ENCODE measurements around the gene CHCHD3. TPM values are rescaled to one million over a fixed set of nuclear protein-coding genes. Genes with fewer than 3 reads are reported as not detected.

Gene CHCHD3
- total RNA-seq, 4 donors from 2014 or later = 66.0 to 79.1 (median 70.0) TPM

GRCh38 chr7:132764762-132765161, 317.1 kb downstream of the CHCHD3 start:
- intact Hi-C loops (cut with DNase I) = no loop called here
- WGBS, 2 donors = 88 to 92% methylated on average over 5 of the region's 5 CpGs
- H3K9me3 ChIP-seq = no peaks in the 10 kb centered on the region
- TF ChIP-seq POLR2A (IDR thresholded peaks at IDR 0.05) (no peak), CTCF (IDR thresholded peaks at IDR 0.05) (no peak)
- no peak for DNase-seq
- no peak overlapping the region for H3K4me3 ChIP-seq (replicated peaks in 1 of 3)
- H3K27me3 ChIP-seq = no peaks in the 10 kb centered on the region
- H3K4me1 ChIP-seq = no peaks in the 10 kb centered on the region
- no peaks in the 10 kb centered on the region for H3K36me3 ChIP-seq
- no peak overlapping the region for H3K27ac ChIP-seq

GRCh38 chr7:132760866-132761265, 321.0 kb downstream of the CHCHD3 start:
- H3K27me3 ChIP-seq = no peaks in the 10 kb centered on the region
- no peak for TF ChIP-seq POLR2A (IDR thresholded peaks at IDR 0.05)
- H3K4me3 ChIP-seq (replicated peaks in 1 of 3) = no peak overlapping the region
- no peak overlapping the region for H3K27ac ChIP-seq
- H3K36me3 ChIP-seq = no peaks in the 10 kb centered on the region
- DNase-seq = no peak
- peaks cover 5% of the 10 kb centered on the region in 2 donors for H3K4me1 ChIP-seq
- intact Hi-C loops (cut with DNase I) = no loop called here
- no peaks in the 10 kb centered on the region for H3K9me3 ChIP-seq
- WGBS, 2 donors = 63 to 64% methylated on average over 7 of the region's 7 CpGs

GRCh38 chr7:132760244-132760623, 321.7 kb downstream of the CHCHD3 start:
- H3K27me3 ChIP-seq = no peaks in the 10 kb centered on the region
- TF ChIP-seq CTCF (IDR thresholded peaks at IDR 0.05) (no peak), POLR2A (IDR thresholded peaks at IDR 0.05) (no peak)
- no peaks in the 10 kb centered on the region for H3K9me3 ChIP-seq
- H3K36me3 ChIP-seq = no peaks in the 10 kb centered on the region
- H3K4me1 ChIP-seq = peaks cover 5% of the 10 kb centered on the region in 2 donors
- H3K4me3 ChIP-seq (replicated peaks in 1 of 3) = no peak overlapping the region
- WGBS, 2 donors = 93% methylated on average over 2 of the region's 2 CpGs
- H3K27ac ChIP-seq = no peak overlapping the region
- no peak for DNase-seq
- intact Hi-C loops (cut with DNase I) = no loop called here

GRCh38 chr7:132759482-132760243, 322.2 kb downstream of the CHCHD3 start:
- DNase-seq = no peak

GRCh38 chr7:132758986-132759385, 322.9 kb downstream of the CHCHD3 start:
- WGBS, 2 donors = 85 to 87% methylated on average over 5 of the region's 5 CpGs
- intact Hi-C loops (cut with DNase I) = no loop called here
- Histone ChIP-seq H3K27ac (no peak overlapping the region), H3K4me1 (peaks cover 5% of the 10 kb centered on the region in 2 donors), H3K27me3 (no peaks in the 10 kb centered on the region), H3K36me3 (no peaks in the 10 kb centered on the region), H3K9me3 (no peaks in the 10 kb centered on the region), H3K4me3 (replicated peaks in 1 of 3) (no peak overlapping the region)
- DNase-seq = no peak
- no peak for TF ChIP-seq POLR2A (IDR thresholded peaks at IDR 0.05)

More at GRCh38 chr7:132759482-132760243, 322.2 kb downstream of the CHCHD3 start:
- no peaks in the 10 kb centered on the region for H3K9me3 ChIP-seq
- H3K4me3 ChIP-seq (replicated peaks in 1 of 3) = no peak overlapping the region
- TF ChIP-seq POLR2A (IDR thresholded peaks at IDR 0.05) (no peak), CTCF (IDR thresholded peaks at IDR 0.05) (no peak)
- intact Hi-C loops (cut with DNase I) = no loop called here
- H3K27me3 ChIP-seq = no peaks in the 10 kb centered on the region
- no peaks in the 10 kb centered on the region for H3K36me3 ChIP-seq
- peaks cover 5% of the 10 kb centered on the region in 2 donors for H3K4me1 ChIP-seq
- H3K27ac ChIP-seq = no peak overlapping the region
- WGBS, 2 donors = 92 to 95% methylated on average over 12 to 13 of the region's 15 CpGs

- DNase-seq = no peak
- H3K27me3 ChIP-seq = no peaks in the 10 kb centered on the region
- peaks cover 5% of the 10 kb centered on the region in 2 donors for H3K4me1 ChIP-seq
- no peaks in the 10 kb centered on the region for H3K36me3 ChIP-seq
- H3K4me3 ChIP-seq (replicated peaks in 1 of 3) = no peak overlapping the region
- WGBS, 2 donors = 82 to 86% methylated on average over 3 of the region's 3 CpGs
- intact Hi-C loops (cut with DNase I) = no loop called here
- no peaks in the 10 kb centered on the region for H3K9me3 ChIP-seq
- TF ChIP-seq CTCF (IDR thresholded peaks at IDR 0.05) = no peak
- TF ChIP-seq POLR2A (IDR thresholded peaks at IDR 0.05) = no peak
- H3K27ac ChIP-seq = no peak overlapping the region
These were observed 324.1 kb downstream of the CHCHD3 start for GRCh38 chr7:132757783-132758182.

All from thyroid gland (tissue), 4 donors.